AG04450 (cell line): ENCODE data around the gene IGHMBP2. TPM values are rescaled to one million over a fixed set of nuclear protein-coding genes. Genes with fewer than 3 reads are reported as not detected.

ENCODE experiments used
- CTCF ChIA-PET: fragments of 300-600, 350-600 bp; formaldehyde crosslinking; extraction: SDS; loops from one replicate; lab custom pipeline; 2022; ENCODE audit warnings: antibody characterized with exemption, inconsistent platforms; lab: Charles Lee
- POLR2A ChIA-PET: fragments of 350-600 bp; formaldehyde crosslinking; extraction: SDS; loops from one replicate; lab custom pipeline; 2021; ENCODE audit warnings: antibody characterized with exemption, inconsistent platforms; lab: Yijun Ruan, JAX
- DNase-seq: peaks from one replicate; pipeline ENCODE4 v3.0.0-alpha.2; 2011; ENCODE audit warnings: low read depth, low spot score
- H3K27ac ChIP-seq: one replicate; pipeline ENCODE4 v1.5.1; 2012; ENCODE audit warnings: low read depth, low read length, control low read depth
- H3K27me3 ChIP-seq: one replicate; pipeline ENCODE4 v1.6.0; 2012; ENCODE audit warnings: low read length; ENCODE audit not compliant: control insufficient read depth, insufficient read depth
- H3K4me3 ChIP-seq: 2 replicates; pipeline ENCODE4 v1.5.1; 2011; ENCODE audit warnings: mild to moderate bottlenecking, low read depth, low read length, control low read depth
- H3K9me3 ChIP-seq: 2 replicates; pipeline ENCODE4 v1.5.1; 2012; ENCODE audit warnings: low read length; ENCODE audit not compliant: control insufficient read depth, insufficient read depth
- polyA plus RNA-seq: library from polyadenylated mRNA; depleted of rRNA; stranded (reverse); fragments of >200 nt; gene quantifications from 2 replicates; pipeline ENCODE4 v1.2.3, GENCODE V29; 2011
- TF ChIP-seq, protein P1 (sequence below): IDR thresholded peaks from 2 replicates; pipeline ENCODE4 v1.5.1; 2011; ENCODE audit warnings: low read depth, low read length, control low read depth, inconsistent platforms

The IGHMBP2 gene
- polyA plus RNA-seq, 1 experiment: 8.7 TPM

DNA sequence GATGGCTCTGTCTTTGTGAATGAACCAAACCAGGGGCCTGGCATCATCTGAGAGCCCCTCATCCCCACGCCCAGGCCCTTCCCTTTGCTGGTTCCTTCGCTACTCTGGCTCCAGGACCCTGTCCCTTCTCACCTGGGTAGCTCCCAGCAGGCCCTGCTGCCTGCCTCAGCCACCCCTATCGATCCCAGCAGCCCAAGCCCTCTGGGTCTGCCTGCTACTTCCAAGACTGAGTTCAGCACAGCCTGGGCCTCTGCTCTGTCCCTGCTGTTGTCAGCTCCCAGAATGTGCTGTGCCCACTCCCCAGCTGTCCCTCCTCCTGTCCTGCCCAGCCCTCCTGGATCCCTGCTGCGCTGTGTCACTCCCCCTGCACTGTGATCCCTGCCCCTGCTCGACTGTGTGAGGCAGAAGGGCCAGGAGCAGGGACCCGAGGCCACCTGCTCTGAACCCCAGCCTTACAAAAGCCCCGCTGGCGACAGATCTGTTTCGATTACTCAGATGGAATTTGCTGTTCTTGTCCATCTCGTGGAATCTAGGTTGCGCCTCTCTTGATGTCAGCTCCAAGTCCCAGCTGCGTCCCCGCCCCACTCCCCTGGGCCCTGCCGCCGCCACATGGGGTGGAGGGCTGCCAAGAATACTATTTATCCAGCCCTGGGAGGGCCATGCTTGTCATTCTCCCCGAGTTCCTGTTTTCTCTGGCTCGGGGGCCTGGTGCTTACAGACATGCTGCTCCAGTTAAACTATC lies 13.0 kb upstream of the IGHMBP2 start:
- peak overlapping the region; percentile 21 for H3K27ac ChIP-seq
- POLR2A ChIA-PET: interaction anchor here (0.7 kb wide), 1 partner anchor 73 kb away, joined by 3 read pairs; no protein-coding TSS in a partner anchor
- H3K27me3 ChIP-seq: no peaks in the 10 kb centered on the region
- CTCF ChIA-PET: interaction anchor here (0.6 to 1.7 kb wide), 4 partner anchors 145 to 282 kb away, joined by 3 to 7 read pairs (median 3); no protein-coding TSS in a partner anchor
- no peak for DNase-seq
- no peak overlapping the region for H3K4me3 ChIP-seq
- TF ChIP-seq, protein P1, sequence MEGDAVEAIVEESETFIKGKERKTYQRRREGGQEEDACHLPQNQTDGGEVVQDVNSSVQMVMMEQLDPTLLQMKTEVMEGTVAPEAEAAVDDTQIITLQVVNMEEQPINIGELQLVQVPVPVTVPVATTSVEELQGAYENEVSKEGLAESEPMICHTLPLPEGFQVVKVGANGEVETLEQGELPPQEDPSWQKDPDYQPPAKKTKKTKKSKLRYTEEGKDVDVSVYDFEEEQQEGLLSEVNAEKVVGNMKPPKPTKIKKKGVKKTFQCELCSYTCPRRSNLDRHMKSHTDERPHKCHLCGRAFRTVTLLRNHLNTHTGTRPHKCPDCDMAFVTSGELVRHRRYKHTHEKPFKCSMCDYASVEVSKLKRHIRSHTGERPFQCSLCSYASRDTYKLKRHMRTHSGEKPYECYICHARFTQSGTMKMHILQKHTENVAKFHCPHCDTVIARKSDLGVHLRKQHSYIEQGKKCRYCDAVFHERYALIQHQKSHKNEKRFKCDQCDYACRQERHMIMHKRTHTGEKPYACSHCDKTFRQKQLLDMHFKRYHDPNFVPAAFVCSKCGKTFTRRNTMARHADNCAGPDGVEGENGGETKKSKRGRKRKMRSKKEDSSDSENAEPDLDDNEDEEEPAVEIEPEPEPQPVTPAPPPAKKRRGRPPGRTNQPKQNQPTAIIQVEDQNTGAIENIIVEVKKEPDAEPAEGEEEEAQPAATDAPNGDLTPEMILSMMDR: no peak
- H3K9me3 ChIP-seq: no peaks in the 10 kb centered on the region

DNA sequence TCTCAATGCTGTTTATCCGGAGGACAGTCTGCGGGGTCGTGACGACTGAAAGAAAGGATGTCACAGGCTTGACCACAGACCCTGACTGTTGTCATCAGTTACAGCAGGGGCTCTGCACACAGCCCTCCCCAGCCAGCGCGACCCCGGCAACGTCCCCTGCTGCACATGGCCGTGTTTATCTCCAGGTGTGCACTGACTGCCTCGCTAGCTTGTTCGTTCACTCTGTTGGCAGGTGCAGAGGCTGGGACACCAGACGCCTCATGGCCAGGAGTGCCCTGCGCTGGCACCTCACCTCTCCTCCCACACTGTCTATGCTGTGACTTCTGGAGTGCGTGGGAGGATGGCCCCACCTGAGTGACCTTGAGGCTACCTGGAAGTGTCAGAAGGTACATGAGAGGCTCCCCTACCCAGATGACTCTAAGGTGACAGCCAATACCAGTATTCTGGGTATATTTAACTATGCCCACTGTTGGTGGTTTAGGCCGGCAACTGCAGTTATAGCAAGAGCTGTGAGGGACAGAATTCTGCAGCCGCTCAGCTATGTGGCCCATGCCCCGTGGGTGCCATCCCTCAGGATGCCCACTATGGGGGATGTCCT lies 12.2 kb upstream of the IGHMBP2 start:
- Histone ChIP-seq H3K27me3 (no peaks in the 10 kb centered on the region), H3K4me3 (no peak overlapping the region)
- POLR2A ChIA-PET: no interaction called here

DNA sequence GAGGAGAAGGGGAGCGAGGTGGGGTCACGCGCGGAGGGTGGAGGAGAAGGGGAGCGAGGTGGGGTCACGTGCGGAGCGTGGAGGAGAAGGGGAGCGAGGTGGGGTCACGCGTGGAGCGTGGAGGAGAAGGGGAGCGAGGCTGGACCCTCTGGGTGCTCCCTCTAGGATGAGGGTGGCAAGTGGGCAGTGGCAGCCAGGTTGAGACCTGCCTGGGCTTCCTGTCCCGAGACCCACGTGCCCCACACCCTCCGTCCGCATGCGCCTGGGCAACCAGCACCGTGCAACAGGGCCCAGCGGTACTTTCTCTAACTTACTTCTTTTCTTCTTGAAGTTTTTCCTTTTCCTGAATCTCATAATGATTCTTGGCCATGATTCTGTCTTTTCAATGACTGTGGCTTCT lies 11.1 kb upstream of the IGHMBP2 start:
- TF ChIP-seq, protein P1: no peak

More for the DNA sequence above, 12.2 kb upstream of the IGHMBP2 start:
- Histone ChIP-seq H3K9me3 (no peaks in the 10 kb centered on the region; the same call in 1 of the 2 replicates), H3K27ac (no peak overlapping the region)
- CTCF ChIA-PET: no interaction called here
- TF ChIP-seq, protein P1: no peak
- DNase-seq: no peak

DNA sequence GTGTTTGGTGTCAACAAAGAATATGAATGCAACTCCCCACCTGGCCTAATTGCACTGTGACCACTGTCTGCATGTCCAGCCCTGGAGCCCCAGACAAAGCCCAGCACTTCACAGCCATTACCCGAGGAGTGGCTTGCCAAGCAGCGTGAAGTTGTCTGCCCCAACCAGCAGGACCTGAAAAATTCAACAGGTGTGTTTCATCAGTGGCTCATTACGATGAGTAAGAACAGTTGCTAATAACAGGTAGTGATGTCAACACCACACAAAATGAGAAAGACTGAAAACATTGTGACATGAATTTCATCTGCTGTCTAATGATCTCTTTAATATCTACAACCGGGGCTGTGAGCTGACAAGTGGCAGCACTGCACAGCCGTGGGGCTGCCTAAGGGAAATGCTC lies 10.4 kb upstream of the IGHMBP2 start:
- Histone ChIP-seq H3K9me3 (no peaks in the 10 kb centered on the region; the same call in 1 of the 2 replicates), H3K27me3 (no peaks in the 10 kb centered on the region), H3K4me3 (no peak overlapping the region), H3K27ac (no peak overlapping the region)
- ChIA-PET CTCF (no interaction called here), POLR2A (no interaction called here)
- DNase-seq: no peak
- TF ChIP-seq, protein P1: no peak

More for the DNA sequence above, 11.1 kb upstream of the IGHMBP2 start:
- H3K27ac ChIP-seq: no peak overlapping the region
- POLR2A ChIA-PET: no interaction called here
- H3K27me3 ChIP-seq: no peaks in the 10 kb centered on the region
- H3K9me3 ChIP-seq: no peaks in the 10 kb centered on the region; the same call in 1 of the 2 replicates
- CTCF ChIA-PET: no interaction called here
- no peak for DNase-seq
- no peak overlapping the region for H3K4me3 ChIP-seq
